Measurements from ENCODE around the gene YJEFN3. TPM values are rescaled to one million over a fixed set of nuclear protein-coding genes. Genes with fewer than 3 reads are reported as not detected.

Gene YJEFN3
- total and polyA plus RNA-seq, 8 donors: 0.43 to 117 (median 3.3) TPM

DNA sequence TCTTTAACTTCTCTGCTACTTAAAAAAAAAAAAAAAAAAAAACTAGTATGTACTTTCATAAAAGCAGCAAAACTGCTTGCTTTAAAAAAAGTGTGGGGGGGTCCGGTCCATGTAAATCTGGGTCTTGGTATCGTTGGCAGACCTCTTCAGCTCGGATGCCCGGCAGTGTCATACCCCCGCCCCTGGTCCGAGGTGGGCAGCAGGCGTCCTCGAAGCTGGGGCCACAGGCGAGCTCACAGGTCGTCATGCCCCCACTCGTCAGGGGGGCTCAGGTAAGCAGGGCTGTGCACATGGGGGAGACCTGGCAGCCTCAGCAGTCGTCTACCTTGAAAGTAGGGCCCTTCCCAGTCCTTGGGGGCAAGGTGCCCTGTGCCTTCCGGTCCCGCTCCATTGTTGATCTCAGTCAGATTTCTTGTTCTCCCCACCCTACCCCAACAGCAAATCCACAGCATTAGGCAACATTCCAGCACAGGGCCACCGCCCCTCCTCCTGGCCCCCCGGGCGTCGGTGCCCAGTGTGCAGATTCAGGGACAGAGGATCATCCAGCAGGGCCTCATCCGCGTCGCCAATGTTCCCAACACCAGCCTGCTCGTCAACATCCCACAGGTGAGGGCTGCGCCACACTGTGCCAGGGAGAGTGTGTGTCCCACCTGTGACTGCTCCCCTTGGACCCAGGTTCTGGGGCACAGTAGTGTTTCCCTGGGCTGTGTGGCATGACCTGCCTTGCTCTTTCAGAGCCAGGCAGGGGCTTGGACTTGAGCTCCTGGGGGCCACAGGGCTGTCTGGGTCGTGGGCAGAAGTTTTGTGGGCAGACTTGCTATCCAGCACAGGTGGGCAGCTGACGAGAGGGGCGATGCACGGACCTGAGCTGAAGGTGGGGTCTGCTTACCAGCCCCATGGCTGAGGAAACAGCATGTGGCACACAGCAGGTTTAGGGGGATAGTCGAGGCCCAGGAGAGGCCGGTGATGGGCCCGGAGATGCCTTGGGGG, 32.8 kb upstream of the YJEFN3 start:
- Histone ChIP-seq H3K4me3 (no peak overlapping the region), H3K4me1 (no peaks in the 10 kb centered on the region), H3K9me3 (no peaks in the 10 kb centered on the region), H3K36me3 (peaks cover 60 to 100% (median 96%) of the 10 kb centered on the region in 4 donors), H3K27me3 (no peaks in the 10 kb centered on the region), H3K27ac (no peak overlapping the region)
- intact Hi-C loops (cut with DNase I; ENCODE audit: low total_unique reads): no loop called here
- 91 to 96% (median 93%) methylated on average over 26 to 30 of the region's 30 CpGs for WGBS, 5 donors
- DNase-seq: no peak
- TF ChIP-seq CTCF (IDR thresholded peaks at IDR 0.05) (no peak), POLR2AphosphoS5 (IDR thresholded peaks at IDR 0.05) (no peak), EP300 (IDR thresholded peaks at IDR 0.05) (no peak), POLR2A (IDR thresholded peaks at IDR 0.05) (no peak)

DNA sequence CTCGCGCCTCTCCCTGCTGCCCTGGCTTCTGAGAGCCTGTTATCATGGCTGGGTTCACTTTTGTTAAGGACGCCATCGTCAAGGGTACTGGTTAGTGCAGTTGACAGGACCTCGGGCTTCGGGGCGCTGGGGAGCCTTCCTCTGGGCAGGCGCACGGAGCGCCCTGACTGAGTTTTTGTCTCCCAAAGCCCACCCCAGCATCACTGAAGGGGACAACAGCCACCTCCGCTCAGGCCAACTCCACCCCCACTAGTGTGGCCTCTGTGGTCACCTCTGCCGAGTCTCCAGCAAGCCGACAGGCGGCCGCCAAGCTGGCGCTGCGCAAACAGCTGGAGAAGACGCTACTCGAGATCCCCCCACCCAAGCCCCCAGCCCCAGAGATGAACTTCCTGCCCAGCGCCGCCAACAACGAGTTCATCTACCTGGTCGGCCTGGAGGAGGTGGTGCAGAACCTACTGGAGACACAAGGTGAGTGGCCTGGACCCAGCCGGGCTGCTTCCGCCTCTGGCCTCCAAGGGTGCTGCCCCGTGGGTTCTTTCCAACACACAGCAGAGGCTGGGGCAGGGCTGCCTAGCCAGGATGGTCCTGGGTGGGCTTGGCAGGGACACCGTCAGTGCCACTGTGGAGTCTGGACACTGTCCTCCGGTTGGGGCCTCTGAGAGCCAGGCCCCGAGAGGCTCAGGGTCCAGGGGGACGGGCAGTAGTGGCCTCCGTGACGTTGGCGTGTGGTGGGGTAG, 30.3 kb upstream of the YJEFN3 start:
- intact Hi-C loops (cut with DNase I; ENCODE audit: low total_unique reads): no loop called here
- peaks cover 80 to 100% (median 99%) of the 10 kb centered on the region in 4 donors for H3K36me3 ChIP-seq

DNA sequence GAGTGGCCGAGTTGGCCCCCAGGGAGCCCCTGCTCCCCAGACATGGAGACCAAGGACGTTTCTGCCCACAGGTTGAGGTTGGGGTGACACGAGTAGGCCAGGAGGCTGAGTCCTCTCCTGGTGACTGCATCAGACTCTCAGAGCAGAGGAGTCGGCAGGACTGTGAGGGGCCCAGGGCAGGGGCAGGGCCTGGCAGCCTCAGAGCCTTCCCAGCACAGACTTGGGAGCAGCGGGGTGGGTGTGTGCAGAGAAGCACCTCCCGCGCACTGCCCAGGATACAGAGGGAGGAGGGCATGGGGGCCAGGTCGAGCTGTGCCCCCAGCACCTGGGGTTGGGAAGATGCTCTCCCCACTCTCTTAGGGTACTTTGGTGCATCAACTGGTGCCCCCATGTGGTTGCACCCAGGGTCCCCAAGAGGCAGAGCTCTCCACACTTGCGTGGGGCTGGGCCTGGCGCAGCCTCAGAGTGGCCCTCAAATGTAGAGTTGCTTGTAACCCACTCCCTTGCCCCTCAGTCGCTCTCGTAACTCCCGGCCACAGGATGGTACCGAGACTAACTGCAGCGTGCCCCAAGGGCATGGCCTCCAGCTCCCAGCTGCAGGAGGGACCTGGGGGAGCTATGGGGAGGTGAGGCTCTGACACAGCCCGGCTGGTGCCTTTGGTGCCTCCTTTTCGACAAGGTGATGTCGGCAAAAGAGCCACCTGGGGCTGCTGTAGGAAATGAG, 29.3 kb upstream of the YJEFN3 start:
- intact Hi-C loops (cut with DNase I; ENCODE audit: low total_unique reads): no loop called here
- no peak for DNase-seq
- no peaks in the 10 kb centered on the region for H3K4me1 ChIP-seq
- peaks cover 76 to 100% (median 99%) of the 10 kb centered on the region in 4 donors for H3K36me3 ChIP-seq
- no peak overlapping the region for H3K4me3 ChIP-seq
- TF ChIP-seq EP300 (IDR thresholded peaks at IDR 0.05) (no peak), POLR2AphosphoS5 (IDR thresholded peaks at IDR 0.05) (no peak), POLR2A (IDR thresholded peaks at IDR 0.05) (no peak), CTCF (IDR thresholded peaks at IDR 0.05) (no peak)
- no peaks in the 10 kb centered on the region for H3K27me3 ChIP-seq
- H3K9me3 ChIP-seq: no peaks in the 10 kb centered on the region
- H3K27ac ChIP-seq: no peak overlapping the region
- 89 to 93% (median 91%) methylated on average over 11 to 18 of the region's 18 CpGs for WGBS, 5 donors

More for the DNA sequence above, 30.3 kb upstream of the YJEFN3 start:
- no peaks in the 10 kb centered on the region for H3K4me1 ChIP-seq
- no peaks in the 10 kb centered on the region for H3K27me3 ChIP-seq
- no peak for DNase-seq
- 93 to 95% (median 93%) methylated on average over 19 to 33 of the region's 33 CpGs for WGBS, 5 donors
- TF ChIP-seq POLR2A (IDR thresholded peaks at IDR 0.05): no peak
- no peak for TF ChIP-seq POLR2AphosphoS5 (IDR thresholded peaks at IDR 0.05)
- no peak for TF ChIP-seq EP300 (IDR thresholded peaks at IDR 0.05)
- no peak for TF ChIP-seq CTCF (IDR thresholded peaks at IDR 0.05)
- H3K4me3 ChIP-seq: no peak overlapping the region
- no peak overlapping the region for H3K27ac ChIP-seq
- no peaks in the 10 kb centered on the region for H3K9me3 ChIP-seq
